Activated T-cell treated with anti-CD3 and anti-CD28 coated beads, Interleukin-2, amount 50 U/mL, for 72 hours (primary cell): ENCODE measurements around the gene PRDM16. TPM values are rescaled to one million over a fixed set of nuclear protein-coding genes. Genes with fewer than 3 reads are reported as not detected.

Experiments
- ATAC-seq, 2 donors: fragments of 150-1000 bp; cut with Tn5 transposase; replicated peaks in 1 of 2; 2 replicates each; pipeline ENCODE4 v1.10.0; 2021; ENCODE audit warnings: moderate library complexity in 2 of 2, mild to moderate bottlenecking in 1 of 2
- DNase-seq, 2 donors: peaks; one replicate each; pipeline ENCODE4 v3.0.0; 2021 to 2022; ENCODE audit warnings: mixed read lengths in 1 of 2
- H3K27ac Mint-ChIP-seq: one replicate; pipeline ENCODE4 v1.8.0; 2022; ENCODE audit warnings: mild to moderate bottlenecking, moderate library complexity, mixed read lengths
- H3K27me3 Mint-ChIP-seq: one replicate; pipeline ENCODE4 v1.8.0; 2022; ENCODE audit warnings: low read depth, mixed read lengths
- H3K36me3 Mint-ChIP-seq, 2 donors: one replicate each; pipeline ENCODE4 v1.8.0; 2022; ENCODE audit warnings: mixed read lengths in 2 of 2, mild to moderate bottlenecking in 1 of 2; ENCODE audit not compliant: insufficient read depth in 2 of 2
- H3K4me1 Mint-ChIP-seq: one replicate; pipeline ENCODE4 v1.8.0; 2022; ENCODE audit warnings: low read depth, mixed read lengths
- H3K4me3 Mint-ChIP-seq, 2 donors: one replicate each; pipeline ENCODE4 v1.8.0; 2022; ENCODE audit warnings: mild to moderate bottlenecking in 2 of 2, mixed read lengths in 2 of 2, moderate library complexity in 2 of 2
- H3K9me3 Mint-ChIP-seq, 2 donors: one replicate each; pipeline ENCODE4 v1.8.0; 2022; ENCODE audit warnings: mixed read lengths in 2 of 2
- total RNA-seq, 2 donors: library from RNA; stranded (reverse); gene quantifications; one replicate each; pipeline ENCODE4 v1.2.3, GENCODE V29; 2022

Gene PRDM16
- total RNA-seq, 2 donors from 2014 or later = 0.77 to 1.7 TPM

GRCh38 chr1:3469849-3470649, 401.0 kb downstream of the PRDM16 start:
- DNase-seq (no peak), ATAC-seq (no peak)
- no peak overlapping the region for H3K4me3 Mint-ChIP-seq
- no peaks in the 10 kb centered on the region for H3K9me3 Mint-ChIP-seq
- H3K27me3 Mint-ChIP-seq = no peaks in the 10 kb centered on the region
- no peak overlapping the region for H3K27ac Mint-ChIP-seq
- H3K36me3 Mint-ChIP-seq = no peaks in the 10 kb centered on the region
- H3K4me1 Mint-ChIP-seq = no peaks in the 10 kb centered on the region

- no peak overlapping the region for H3K4me3 Mint-ChIP-seq
- no peak overlapping the region for H3K27ac Mint-ChIP-seq
- DNase-seq = no peak
- ATAC-seq = no peak
- H3K27me3 Mint-ChIP-seq = no peaks in the 10 kb centered on the region
- no peaks in the 10 kb centered on the region for H3K36me3 Mint-ChIP-seq
- no peaks in the 10 kb centered on the region for H3K9me3 Mint-ChIP-seq
- no peaks in the 10 kb centered on the region for H3K4me1 Mint-ChIP-seq
Observed at GRCh38 chr1:3470650-3471355, 401.8 kb downstream of the PRDM16 start.

- no peak overlapping the region for H3K27ac Mint-ChIP-seq
Observed at GRCh38 chr1:3471356-3472087, 402.5 kb downstream of the PRDM16 start.

GRCh38 chr1:3472088-3472850, 403.3 kb downstream of the PRDM16 start:
- no peak for ATAC-seq
- H3K4me3 Mint-ChIP-seq = no peak overlapping the region
- no peak for DNase-seq
- H3K4me1 Mint-ChIP-seq = no peaks in the 10 kb centered on the region
- no peaks in the 10 kb centered on the region for H3K36me3 Mint-ChIP-seq
- no peak overlapping the region for H3K27ac Mint-ChIP-seq
- no peaks in the 10 kb centered on the region for H3K9me3 Mint-ChIP-seq
- H3K27me3 Mint-ChIP-seq = no peaks in the 10 kb centered on the region

More at GRCh38 chr1:3471356-3472087, 402.5 kb downstream of the PRDM16 start:
- H3K36me3 Mint-ChIP-seq = no peaks in the 10 kb centered on the region
- no peaks in the 10 kb centered on the region for H3K27me3 Mint-ChIP-seq
- no peak for DNase-seq
- no peaks in the 10 kb centered on the region for H3K4me1 Mint-ChIP-seq
- ATAC-seq = no peak
- no peaks in the 10 kb centered on the region for H3K9me3 Mint-ChIP-seq
- no peak overlapping the region for H3K4me3 Mint-ChIP-seq

GRCh38 chr1:3472906-3473305, 403.9 kb downstream of the PRDM16 start:
- ATAC-seq (no peak), DNase-seq (no peak)
- no peaks in the 10 kb centered on the region for H3K4me1 Mint-ChIP-seq
- no peaks in the 10 kb centered on the region for H3K36me3 Mint-ChIP-seq
- H3K9me3 Mint-ChIP-seq = no peaks in the 10 kb centered on the region
- no peak overlapping the region for H3K4me3 Mint-ChIP-seq
- no peak overlapping the region for H3K27ac Mint-ChIP-seq
- no peaks in the 10 kb centered on the region for H3K27me3 Mint-ChIP-seq

GRCh38 chr1:3473381-3473844, 404.4 kb downstream of the PRDM16 start:
- H3K4me3 Mint-ChIP-seq = no peak overlapping the region
- H3K27me3 Mint-ChIP-seq = no peaks in the 10 kb centered on the region
- no peaks in the 10 kb centered on the region for H3K9me3 Mint-ChIP-seq
- H3K27ac Mint-ChIP-seq = no peak overlapping the region
- H3K4me1 Mint-ChIP-seq = no peaks in the 10 kb centered on the region
- no peaks in the 10 kb centered on the region for H3K36me3 Mint-ChIP-seq
- ATAC-seq (no peak), DNase-seq (no peak)

GRCh38 chr1:3474016-3474415, 405.0 kb downstream of the PRDM16 start:
- DNase-seq = no peak
- Mint-ChIP-seq H3K27me3 (no peaks in the 10 kb centered on the region), H3K27ac (no peak overlapping the region), H3K36me3 (no peaks in the 10 kb centered on the region), H3K4me3 (no peak overlapping the region), H3K4me1 (no peaks in the 10 kb centered on the region), H3K9me3 (no peaks in the 10 kb centered on the region)
- no peak for ATAC-seq

- Mint-ChIP-seq H3K27ac (no peak overlapping the region), H3K4me3 (no peak overlapping the region), H3K4me1 (no peaks in the 10 kb centered on the region), H3K36me3 (no peaks in the 10 kb centered on the region), H3K27me3 (no peaks in the 10 kb centered on the region), H3K9me3 (no peaks in the 10 kb centered on the region)
- no peak for DNase-seq
- ATAC-seq = no peak
Observed at GRCh38 chr1:3474421-3474820, 405.4 kb downstream of the PRDM16 start.

- no peak overlapping the region for H3K27ac Mint-ChIP-seq
- DNase-seq (no peak), ATAC-seq (no peak)
- no peaks in the 10 kb centered on the region for H3K27me3 Mint-ChIP-seq
- H3K4me3 Mint-ChIP-seq = no peak overlapping the region
- no peaks in the 10 kb centered on the region for H3K36me3 Mint-ChIP-seq
- H3K4me1 Mint-ChIP-seq = no peaks in the 10 kb centered on the region
- H3K9me3 Mint-ChIP-seq = no peaks in the 10 kb centered on the region
Observed at GRCh38 chr1:3475839-3476573, 407.0 kb downstream of the PRDM16 start.

- Mint-ChIP-seq H3K4me1 (no peaks in the 10 kb centered on the region), H3K27me3 (no peaks in the 10 kb centered on the region), H3K36me3 (no peaks in the 10 kb centered on the region), H3K4me3 (no peak overlapping the region), H3K27ac (no peak overlapping the region), H3K9me3 (no peaks in the 10 kb centered on the region)
- DNase-seq (no peak), ATAC-seq (no peak)
Observed at GRCh38 chr1:3476666-3477065, 407.7 kb downstream of the PRDM16 start.

- Mint-ChIP-seq H3K36me3 (no peaks in the 10 kb centered on the region), H3K27me3 (no peaks in the 10 kb centered on the region), H3K9me3 (no peaks in the 10 kb centered on the region), H3K27ac (no peak overlapping the region), H3K4me3 (no peak overlapping the region), H3K4me1 (no peaks in the 10 kb centered on the region)
- no peak for ATAC-seq
- DNase-seq = no peak
Observed at GRCh38 chr1:3477241-3477995, 408.4 kb downstream of the PRDM16 start.

GRCh38 chr1:3478187-3478586, 409.2 kb downstream of the PRDM16 start:
- Mint-ChIP-seq H3K36me3 (no peaks in the 10 kb centered on the region), H3K27ac (no peak overlapping the region), H3K4me3 (no peak overlapping the region), H3K27me3 (no peaks in the 10 kb centered on the region), H3K4me1 (no peaks in the 10 kb centered on the region), H3K9me3 (no peaks in the 10 kb centered on the region)
- DNase-seq = no peak
- no peak for ATAC-seq
